GM12878 (cell line): ENCODE measurements around the gene SRSF2. TPM values are rescaled to one million over a fixed set of nuclear protein-coding genes. Genes with fewer than 3 reads are reported as not detected.

Experiments used
- ATAC-seq: fragments of 200-7000 bp; cut with Tn5 transposase; 3 replicates; pipeline ENCODE4 v1.9.1; 2020; ENCODE audit warnings: mild to moderate bottlenecking, moderate library complexity
- BruUV-seq: library from RNA; stranded (reverse); fragments of 400-500 nt; replicated peaks from 2 replicates; lab custom pipeline; 2021; lab: Mats Ljungman, UMichigan
- CTCF ChIA-PET: fragments of 300-600 bp; sonication (Branson Sonifier 250); formaldehyde crosslinking; extraction: SDS; loops from one replicate; lab custom pipeline; 2021; ENCODE audit warnings: inconsistent platforms; lab: Yijun Ruan, JAX
- POLR2A ChIA-PET: fragments of 350-600 bp; formaldehyde crosslinking; extraction: SDS; loops from one replicate; lab custom pipeline; 2021; ENCODE audit warnings: inconsistent platforms; lab: Charles Lee
- RAD21 ChIA-PET: fragments of 300-600 bp; sonication (Branson Sonifier 250); formaldehyde crosslinking; loops from one replicate; lab custom pipeline; 2023; ENCODE audit warnings: antibody characterized with exemption; ENCODE audit not compliant: unreplicated experiment; lab: Charles Lee
- SMC1A ChIA-PET: fragments of 300-600 bp; sonication (Branson Sonifier 250); formaldehyde crosslinking; loops from one replicate; lab custom pipeline; 2023; ENCODE audit not compliant: unreplicated experiment, uncharacterized antibody; lab: Charles Lee
- DNase-seq: peaks from one replicate; pipeline ENCODE4 v3.0.0-alpha.2; 2011; ENCODE audit warnings: low read depth, low spot score
- FAIRE-seq: peaks from 3 replicates; lab custom pipeline; 2011; peaks lifted over from hg19 to GRCh38; lab: Jason Lieb, UNC
- H2AFZ ChIP-seq: 2 replicates; pipeline ENCODE4 v1.6.0; 2011; ENCODE audit warnings: low read depth, low read length, control low read depth; ENCODE audit not compliant: control insufficient read depth
- H3K27ac ChIP-seq: 2 replicates; pipeline ENCODE4 v1.5.1; 2011; ENCODE audit warnings: control low read depth; ENCODE audit not compliant: control insufficient read depth, insufficient read depth
- H3K27me3 ChIP-seq, 2 experiments: replicated peaks in 1 of 2; 2 replicates each; pipeline versions ENCODE4 v1.6.0 to v1.6.1; 2011; ENCODE audit warnings: low read length in 1 of 2; ENCODE audit not compliant: control insufficient read depth in 2 of 2, insufficient read depth in 2 of 2
- H3K36me3 ChIP-seq, 2 experiments: 2 replicates each; pipeline ENCODE4 v1.5.1; 2011; ENCODE audit warnings: low read length in 1 of 2; ENCODE audit not compliant: control insufficient read depth in 2 of 2, insufficient read depth in 2 of 2
- H3K4me1 ChIP-seq: 2 replicates; pipeline ENCODE4 v1.6.1; 2011; ENCODE audit warnings: mild to moderate bottlenecking, low read length, moderate library complexity, mixed read lengths; ENCODE audit not compliant: control insufficient read depth, insufficient read depth
- H3K4me2 ChIP-seq: 2 replicates; pipeline ENCODE4 v1.6.0; 2011; ENCODE audit warnings: control low read depth; ENCODE audit not compliant: control insufficient read depth, insufficient read depth
- H3K4me3 ChIP-seq: fragments of 200-600 bp; sonication (generic); 2 replicates; pipeline ENCODE4 v1.5.1; 2016
- H3K79me2 ChIP-seq: 2 replicates; pipeline ENCODE4 v1.6.0; 2011; ENCODE audit warnings: low read length; ENCODE audit not compliant: control insufficient read depth, insufficient read depth
- H3K9ac ChIP-seq: 2 replicates; pipeline ENCODE4 v1.8.0; 2011; ENCODE audit warnings: low read length, control low read depth, mixed read lengths; ENCODE audit not compliant: control insufficient read depth, insufficient read depth
- H3K9me3 ChIP-seq: replicated peaks from 3 replicates; pipeline ENCODE4 v1.5.1; 2011; ENCODE audit warnings: mild to moderate bottlenecking, low read length; ENCODE audit not compliant: control insufficient read depth, insufficient read depth
- H4K20me1 ChIP-seq: 2 replicates; pipeline ENCODE4 v1.6.0; 2011; ENCODE audit not compliant: control insufficient read depth, insufficient read depth
- EP300 ChIP-seq, 2 experiments: fragments of 150-350 bp in 1 of 2; IDR thresholded peaks; 2 replicates each; pipeline ENCODE4 v1.6.1; 2011 to 2012; ENCODE audit warnings: low read depth in 2 of 2, low read length in 2 of 2, borderline replicate concordance in 1 of 2, improper control_type of control experiment in 1 of 2, inconsistent platforms in 1 of 2; ENCODE audit not compliant: control insufficient read depth in 1 of 2
- ETV6 ChIP-seq, 2 experiments: fragments of 450-650 bp in 1 of 2; IDR thresholded peaks in 1 of 2; conservative IDR thresholded peaks in 1 of 2; 2 replicates each; pipeline ENCODE4 v1.6.1; 2014; ENCODE audit warnings: antibody characterized with exemption in 1 of 2, borderline replicate concordance in 1 of 2, low read depth in 1 of 2, mild to moderate bottlenecking in 1 of 2, moderate library complexity in 1 of 2
- IKZF2 ChIP-seq, 2 experiments: fragments of 450-650 bp; IDR thresholded peaks; 2 replicates each; pipeline ENCODE4 v1.6.1; 2017; ENCODE audit warnings: mild to moderate bottlenecking in 2 of 2, moderate library complexity in 2 of 2
- MLLT1 ChIP-seq: fragments of 450-650 bp; IDR thresholded peaks from 2 replicates; pipeline ENCODE4 v1.6.1; 2016; ENCODE audit warnings: mild to moderate bottlenecking
- NR2C1 ChIP-seq: fragments of 450-650 bp; IDR thresholded peaks from 2 replicates; pipeline ENCODE4 v1.6.1; 2017; ENCODE audit warnings: antibody characterized with exemption, mild to moderate bottlenecking, moderate library complexity
- POLR2AphosphoS5 ChIP-seq: IDR thresholded peaks from 2 replicates; pipeline ENCODE4 v1.6.1; 2011; ENCODE audit warnings: mild to moderate bottlenecking, low read length, inconsistent platforms
- RELA ChIP-seq: fragments of 450-650 bp; IDR thresholded peaks from 2 replicates; pipeline ENCODE4 v1.8.0; 2014; ENCODE audit warnings: borderline replicate concordance; ENCODE audit not compliant: partially characterized antibody
- SMAD5 ChIP-seq: IDR thresholded peaks from 2 replicates; pipeline ENCODE4 v1.6.1; 2016; ENCODE audit warnings: antibody characterized with exemption, low read depth
- SREBF2 ChIP-seq: IDR thresholded peaks from 2 replicates; pipeline ENCODE4 v1.6.1; 2012; ENCODE audit warnings: mild to moderate bottlenecking, low read length
- SUZ12 ChIP-seq: fragments of 200-600 bp; sonication (generic); IDR thresholded peaks from one replicate; pipeline ENCODE4 v1.6.1; 2018; ENCODE audit warnings: antibody characterized with exemption, mild to moderate bottlenecking; ENCODE audit not compliant: unreplicated experiment
- YY1 ChIP-seq: IDR thresholded peaks from 2 replicates; pipeline ENCODE4 v1.6.1; 2011; ENCODE audit warnings: low read depth, mild to moderate bottlenecking, low read length
- WGBS: methylation state at CpG from one replicate; pipeline ENCODE4 v1.1.6; 2016; ENCODE audit warnings: low lambda C conversion rate; ENCODE audit not compliant: insufficient replicate concordance, insufficient coverage; ENCODE audit errors: missing lambda C conversion rate; 5-methylcytosine and 5-hydroxymethylcytosine counted together
- in situ Hi-C: fragments of 300-500 bp; cut with MboI; formaldehyde crosslinking; loops from 9 replicates; pipeline ENCODE4 v1.14.3; 2018; ENCODE audit warnings: mixed read lengths
- intact Hi-C: fragments of 100-400 bp; cut with micrococcal nuclease; formaldehyde crosslinking; loops from one replicate; pipeline ENCODE4 v1.14.2; 2022; ENCODE audit not compliant: unreplicated experiment
- polyA plus RNA-seq, 11 experiments: library from polyadenylated mRNA; depleted of rRNA in 4 of 11; unstranded in 6 of 11; stranded (reverse) in 5 of 11; fragments of >200 nt; fragmentation: Nextera tagmentation in 4 of 11; fragmentation: Illumina TruSeq in 1 of 11; extraction: Ambion mirVana in 4 of 11; extraction: Trizol in 1 of 11; gene quantifications; 1 replicate in 1 of 11; 2 replicates in 10 of 11; pipeline versions ENCODE4 v1.2.1 to v1.2.3, GENCODE V29; 2011 to 2016; ENCODE audit warnings: inconsistent platforms in 2 of 11, missing spikeins in 2 of 11, low read depth in 1 of 11
- total RNA-seq, 4 experiments: library from RNA; depleted of rRNA in 3 of 4; stranded (reverse); fragments of >200 nt in 3 of 4; fragmentation: Illumina TruSeq in 1 of 4; extraction: Trizol in 1 of 4; gene quantifications; 2 replicates each; pipeline versions ENCODE4 v1.2.1 to v1.2.3, GENCODE V29; 2013 to 2021

Gene SRSF2
- total and polyA plus RNA-seq, 10 of the 15 experiments (the other 5 are each of a cell fraction or from before 2014, with no cell fraction given): 225 to 795 (median 410) TPM

GRCh38 chr17:76706817-76707216 is 30.3 kb downstream of the SRSF2 start (continued):
- TF ChIP-seq NR2C1: no peak
- TF ChIP-seq, all 136 proteins: peak for 0

GRCh38 chr17:76704805-76705204 is 32.3 kb downstream of the SRSF2 start:
- Histone ChIP-seq H3K9me3 (no peaks in the 10 kb centered on the region), H3K4me1 (no peaks in the 10 kb centered on the region), H2AFZ (no peak overlapping the region), H3K4me2 (no peak overlapping the region), H3K27ac (no peak overlapping the region), H3K27me3 (no peaks in the 10 kb centered on the region; a peak in 2 of 4 replicates), H4K20me1 (no peaks in the 10 kb centered on the region), H3K9ac (no peak overlapping the region), H3K79me2 (no peaks in the 10 kb centered on the region), H3K4me3 (no peak overlapping the region), H3K36me3 (no peaks in the 10 kb centered on the region)
- DNase-seq (no peak), ATAC-seq (no peak), FAIRE-seq (no peak)
- BruUV-seq: no TSS peak
- 44% methylated on average over 4 of the region's 4 CpGs for WGBS
- ChIA-PET POLR2A (interaction anchor here (1.1 kb wide), 1 partner anchor 9 kb away, joined by 3 read pairs; no protein-coding TSS in a partner anchor), SMC1A (no interaction called here), CTCF (no interaction called here), RAD21 (no interaction called here)
- in situ Hi-C loops (no loop called here), intact Hi-C loops (no loop called here)
- no peak for TF ChIP-seq SMAD5

- H3K9ac ChIP-seq: no peak overlapping the region
- FAIRE-seq (no peak), DNase-seq (no peak), ATAC-seq (no peak)
- ChIA-PET CTCF (interaction anchor here (0.7 to 1.8 kb wide), 3 partner anchors 9 to 21 kb away, joined by 3 to 8 read pairs (median 5); no protein-coding TSS in a partner anchor), SMC1A (no interaction called here), POLR2A (interaction anchor here (0.6 kb wide), 1 partner anchor 9 kb away, joined by 3 read pairs; no protein-coding TSS in a partner anchor), RAD21 (no interaction called here)
- no peak overlapping the region for H3K4me3 ChIP-seq
- H3K27ac ChIP-seq: no peak overlapping the region
- no peaks in the 10 kb centered on the region for H3K9me3 ChIP-seq
- H3K4me2 ChIP-seq: no peak overlapping the region
- H3K36me3 ChIP-seq: no peaks in the 10 kb centered on the region
- H3K4me1 ChIP-seq: no peaks in the 10 kb centered on the region
- H4K20me1 ChIP-seq: no peaks in the 10 kb centered on the region
- in situ Hi-C loops (no loop called here), intact Hi-C loops (no loop called here)
- H2AFZ ChIP-seq: no peak overlapping the region
- 63% methylated on average over 10 of the region's 10 CpGs for WGBS
- no peaks in the 10 kb centered on the region for H3K79me2 ChIP-seq
- no TSS peak for BruUV-seq
- no peaks in the 10 kb centered on the region; a peak in 1 of 4 replicates for H3K27me3 ChIP-seq
- TF ChIP-seq EP300 (IDR thresholded peaks at IDR 0.05; ENCODE audit: borderline replicate concordance in 1 of 2, control insufficient read depth in 1 of 2, low read depth in 2 of 2, low read length in 2 of 2) (no peak), ETV6 (conservative IDR thresholded peaks at IDR 0.05 in 1 of 2, IDR thresholded peaks at IDR 0.05 in 1 of 2; ENCODE audit: borderline replicate concordance in 1 of 2, low read depth in 1 of 2) (no peak), IKZF2 (IDR thresholded peaks at IDR 0.05) (no peak), YY1 (no peak), POLR2AphosphoS5 (no peak), RELA (no peak), SUZ12 (no peak), SREBF2 (no peak), MLLT1 (no peak)
These were observed 34.0 kb downstream of the SRSF2 start for GRCh38 chr17:76702941-76703637.
